Measurements from ENCODE around the gene ADAT3.
A peak's percentile ranks its signal among the peaks of the same experiment; 100 is the strongest.
"Not testable (repeated sequence)": the region's sequence is repeated elsewhere in the genome, so short reads cannot be mapped to it uniquely, and the experiment has no call there.

The ADAT3 gene

GRCh38 chr19:1875646-1876495 is 29.3 kb upstream of the ADAT3 start:
- DNase-seq (ENCODE audit: low read depth), result peak; percentile 93
- no peak for TF ChIP-seq CTCF (IDR thresholded peaks at IDR 0.05; ENCODE audit: insufficient read depth, low read depth, low read length, missing control alignments)
- H3K4me3 ChIP-seq (ENCODE audit: low read length), result peak overlapping the region; percentile 91

GRCh38 chr19:1876496-1877279 is 28.5 kb upstream of the ADAT3 start:
- H3K4me3 ChIP-seq (ENCODE audit: low read length), result peak overlapping the region; percentile 91
- not testable (repeated sequence) for DNase-seq (ENCODE audit: low read depth)

- not testable (repeated sequence) for H3K4me3 ChIP-seq (ENCODE audit: low read length); DNase-seq (ENCODE audit: low read depth)
Observed at GRCh38 chr19:1877280-1877660, 27.9 kb upstream of the ADAT3 start.

GRCh38 chr19:1878583-1878982 is 26.6 kb upstream of the ADAT3 start:
- H3K4me3 ChIP-seq (ENCODE audit: low read length); DNase-seq (ENCODE audit: low read depth): not testable (repeated sequence)

- not testable (repeated sequence) for DNase-seq (ENCODE audit: low read depth); H3K4me3 ChIP-seq (ENCODE audit: low read length)
Observed at GRCh38 chr19:1879982-1880381, 25.2 kb upstream of the ADAT3 start.

- TF ChIP-seq CTCF (IDR thresholded peaks at IDR 0.05; ENCODE audit: insufficient read depth, low read depth, low read length, missing control alignments), result no peak
- no peak for DNase-seq (ENCODE audit: low read depth)
- H3K4me3 ChIP-seq (ENCODE audit: low read length), result no peak overlapping the region
Observed at GRCh38 chr19:1880611-1881392, 24.4 kb upstream of the ADAT3 start.

GRCh38 chr19:1881393-1882088 is 23.7 kb upstream of the ADAT3 start:
- not testable (repeated sequence) for H3K4me3 ChIP-seq (ENCODE audit: low read length)

GRCh38 chr19:1882089-1882785 is 23.0 kb upstream of the ADAT3 start:
- TF ChIP-seq CTCF (IDR thresholded peaks at IDR 0.05; ENCODE audit: insufficient read depth, low read depth, low read length, missing control alignments), result no peak
- H3K4me3 ChIP-seq (ENCODE audit: low read length), result no peak overlapping the region
- no peak for DNase-seq (ENCODE audit: low read depth)

More at GRCh38 chr19:1881393-1882088, 23.7 kb upstream of the ADAT3 start:
- DNase-seq (ENCODE audit: low read depth), result not testable (repeated sequence)
